Chondrocyte (in vitro differentiated cells): ENCODE measurements around the gene ATP5PO. TPM values are rescaled to one million over a fixed set of nuclear protein-coding genes. Genes with fewer than 3 reads are reported as not detected.

ENCODE experiments used
- DNase-seq: peaks from one replicate; pipeline ENCODE4 v3.0.0; 2021; ENCODE audit warnings: mixed read lengths, low spot score
- H3K27ac Mint-ChIP-seq: one replicate; pipeline ENCODE4 v1.8.0; 2021; ENCODE audit warnings: mild to moderate bottlenecking, moderate library complexity, mixed read lengths; ENCODE audit not compliant: unreplicated experiment
- H3K27me3 Mint-ChIP-seq: 2 replicates; pipeline ENCODE4 v1.8.0; 2021; ENCODE audit warnings: low read depth, mixed read lengths
- H3K36me3 Mint-ChIP-seq: 2 replicates; pipeline ENCODE4 v1.8.0; 2021; ENCODE audit warnings: low read depth, mixed read lengths
- H3K4me1 Mint-ChIP-seq: 2 replicates; pipeline ENCODE4 v1.8.0; 2021; ENCODE audit warnings: low read depth, mild to moderate bottlenecking, mixed read lengths
- H3K4me3 Mint-ChIP-seq: one replicate; pipeline ENCODE4 v1.8.0; 2021; ENCODE audit warnings: mild to moderate bottlenecking, moderate library complexity, mixed read lengths; ENCODE audit not compliant: unreplicated experiment
- H3K9me3 Mint-ChIP-seq: 2 replicates; pipeline ENCODE4 v1.8.0; 2021; ENCODE audit warnings: low read depth, mixed read lengths
- total RNA-seq: library from RNA; stranded (reverse); gene quantifications from 3 replicates; pipeline ENCODE4 v1.2.1, GENCODE V29; 2021
- TF ChIP-seq, protein P1 (sequence below): fragments of 200-600 bp; sonication (generic); IDR thresholded peaks from 2 replicates; pipeline ENCODE4 v1.5.0; 2021; ENCODE audit warnings: antibody characterized with exemption, mild to moderate bottlenecking, moderate library complexity

The ATP5PO gene
- total RNA-seq, 1 donor from 2014 or later: 129 TPM

DNA sequence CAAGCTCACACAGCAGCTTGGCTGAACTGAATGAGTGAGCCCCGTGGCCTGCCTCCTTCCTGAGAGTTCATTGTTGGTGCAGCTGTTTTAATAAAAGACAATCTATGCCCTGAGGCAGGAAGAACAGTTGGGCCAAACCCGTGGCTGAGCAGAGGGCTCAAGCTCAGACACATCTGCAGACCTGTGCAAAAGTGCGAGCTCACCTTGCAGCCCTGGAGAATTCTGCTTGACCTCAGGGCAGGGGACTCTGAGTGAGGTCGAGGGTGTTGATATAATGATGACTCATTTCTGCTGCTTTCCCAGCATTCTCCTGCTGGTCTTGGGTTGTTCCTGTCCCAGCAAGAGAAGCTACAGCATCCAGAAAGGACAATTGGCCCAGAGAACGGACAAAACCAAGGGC, 61.0 kb downstream of the ATP5PO start:
- Mint-ChIP-seq H3K27ac (no peak overlapping the region), H3K9me3 (no peaks in the 10 kb centered on the region), H3K4me1 (peaks cover 32% of the 10 kb centered on the region), H3K36me3 (no peaks in the 10 kb centered on the region), H3K4me3 (no peak overlapping the region), H3K27me3 (no peaks in the 10 kb centered on the region)
- DNase-seq: no peak
- TF ChIP-seq, protein P1, sequence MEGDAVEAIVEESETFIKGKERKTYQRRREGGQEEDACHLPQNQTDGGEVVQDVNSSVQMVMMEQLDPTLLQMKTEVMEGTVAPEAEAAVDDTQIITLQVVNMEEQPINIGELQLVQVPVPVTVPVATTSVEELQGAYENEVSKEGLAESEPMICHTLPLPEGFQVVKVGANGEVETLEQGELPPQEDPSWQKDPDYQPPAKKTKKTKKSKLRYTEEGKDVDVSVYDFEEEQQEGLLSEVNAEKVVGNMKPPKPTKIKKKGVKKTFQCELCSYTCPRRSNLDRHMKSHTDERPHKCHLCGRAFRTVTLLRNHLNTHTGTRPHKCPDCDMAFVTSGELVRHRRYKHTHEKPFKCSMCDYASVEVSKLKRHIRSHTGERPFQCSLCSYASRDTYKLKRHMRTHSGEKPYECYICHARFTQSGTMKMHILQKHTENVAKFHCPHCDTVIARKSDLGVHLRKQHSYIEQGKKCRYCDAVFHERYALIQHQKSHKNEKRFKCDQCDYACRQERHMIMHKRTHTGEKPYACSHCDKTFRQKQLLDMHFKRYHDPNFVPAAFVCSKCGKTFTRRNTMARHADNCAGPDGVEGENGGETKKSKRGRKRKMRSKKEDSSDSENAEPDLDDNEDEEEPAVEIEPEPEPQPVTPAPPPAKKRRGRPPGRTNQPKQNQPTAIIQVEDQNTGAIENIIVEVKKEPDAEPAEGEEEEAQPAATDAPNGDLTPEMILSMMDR: no peak

Other genes starting within 250 kb of the ATP5PO start
- 102 to 106 TPM (median 104 TPM) in 3 replicates for gene MRPS6, start 157.8 kb upstream of the ATP5PO start, total RNA-seq
- gene SLC5A3, start 157.8 kb upstream of the ATP5PO start, total RNA-seq: 47.6 to 92.7 TPM (median 48.0 TPM) in 3 replicates